Forelimb muscle (tissue), 1 donor: ENCODE data around the gene ZNF497. TPM values are rescaled to one million over a fixed set of nuclear protein-coding genes. Genes with fewer than 3 reads are reported as not detected.
"Not testable (repeated sequence)": the region's sequence is repeated elsewhere in the genome, so short reads cannot be mapped to it uniquely, and the experiment has no call there.

ENCODE experiments used
- DNase-seq: peaks from one replicate; pipeline ENCODE4 v3.0.0-alpha.2; 2013; ENCODE audit warnings: low read depth
- polyA plus RNA-seq: library from polyadenylated mRNA; unstranded; fragments of 120-200 nt; gene quantifications from one replicate; pipeline ENCODE4 v1.2.1, GENCODE V29; 2013; ENCODE audit not compliant: insufficient read length

The ZNF497 gene
- 2.4 TPM for polyA plus RNA-seq

GRCh38 chr19:58362272-58362994 is at the start of gene ZNF497:
TSS of gene ZNF497 (minus strand) at chr19:58362751. CDS start at chr19:58357635, 5,116 bp downstream.
- peak; percentile 80 for DNase-seq

DNA sequence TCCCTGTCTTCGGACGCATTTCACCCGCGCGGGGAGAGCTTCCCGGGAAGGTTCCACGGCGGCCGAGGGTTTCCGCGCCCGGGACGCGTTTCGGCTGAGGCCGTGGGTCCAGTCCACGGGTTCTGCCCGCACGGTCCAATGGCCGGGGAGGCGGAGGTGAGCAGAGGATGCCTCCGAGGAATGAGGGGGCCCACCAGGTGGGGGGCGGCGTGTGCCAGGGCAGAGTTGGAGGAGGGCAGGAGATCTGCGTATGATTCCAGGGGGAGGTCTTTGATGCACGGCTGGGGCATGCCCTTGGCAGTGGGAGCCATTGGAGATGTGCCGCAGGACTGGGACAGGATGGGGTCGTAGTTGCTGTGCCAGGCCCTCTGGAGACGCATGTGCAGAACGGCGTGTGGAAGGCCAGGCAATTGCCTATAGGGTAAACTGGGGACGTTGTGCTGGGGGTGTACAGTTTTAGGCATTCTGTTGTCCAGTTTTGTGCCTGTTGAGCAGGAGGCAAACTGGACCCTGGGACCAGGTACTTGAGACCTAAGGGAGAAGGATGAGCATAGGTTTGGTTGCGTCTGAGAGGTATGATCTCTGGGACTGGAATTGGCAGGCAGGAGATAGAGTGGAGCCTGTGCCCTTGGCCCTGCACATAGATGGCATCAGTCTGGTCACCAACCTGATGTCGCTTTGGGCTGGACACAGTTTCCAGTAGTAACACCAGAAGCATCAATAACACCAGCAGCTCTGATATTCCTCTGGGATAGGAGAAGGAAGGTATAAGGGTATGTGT is 46.6 kb upstream of the ZNF497 start:
- no peak for DNase-seq

DNA sequence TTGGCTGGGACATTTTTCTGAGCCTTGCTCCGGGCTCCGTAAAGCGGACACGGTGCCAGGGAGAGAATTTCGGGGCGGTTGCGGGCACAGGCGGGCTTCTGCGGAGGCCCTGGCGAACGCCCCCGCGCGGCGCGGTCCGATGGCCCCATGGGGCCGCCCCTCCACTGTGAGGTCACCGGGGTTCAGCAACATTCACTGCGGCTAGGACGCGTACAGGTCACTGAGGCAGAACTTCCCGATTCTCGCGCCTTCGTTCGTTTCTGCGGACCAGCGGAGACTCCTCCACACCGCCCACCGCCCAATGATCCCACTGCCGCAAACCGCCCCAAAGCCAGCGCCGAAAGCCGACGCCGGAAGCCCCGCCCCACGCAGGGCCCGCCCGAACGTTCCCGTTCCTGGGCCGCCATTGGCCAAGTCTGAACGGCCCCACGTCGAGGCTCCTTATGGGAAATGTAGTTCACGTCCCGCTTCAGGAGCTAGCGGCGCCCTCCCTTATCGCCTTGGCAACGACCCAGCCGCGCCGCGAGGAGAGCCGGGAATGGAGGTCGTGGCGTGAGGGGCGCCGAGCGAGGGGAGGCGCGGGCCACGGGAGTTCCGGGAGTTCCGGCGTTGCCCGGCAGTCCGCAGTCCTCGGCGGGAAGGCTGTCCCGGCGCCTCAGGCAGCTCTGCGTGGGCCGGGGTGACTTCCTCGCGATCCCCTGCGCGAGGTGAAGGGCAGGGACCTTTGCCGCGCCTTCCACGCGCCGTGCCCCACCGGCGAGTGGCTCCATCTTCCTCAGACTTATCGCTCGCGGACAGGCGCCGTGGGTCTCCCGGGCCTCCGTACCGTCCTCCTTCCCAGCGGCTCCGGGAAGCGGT is 45.8 kb upstream of the ZNF497 start, which contains the start of gene ZNF584:
Gene ZNF584, plus strand, starts transcription at position 498 of the 858 bp plus-strand sequence. CDS start 499 bp downstream, outside the sequence.
- DNase-seq, result peak; percentile 81

- DNase-seq, result no peak
Observed at GRCh38 chr19:58407658-58408151, 45.2 kb upstream of the ZNF497 start.

DNA sequence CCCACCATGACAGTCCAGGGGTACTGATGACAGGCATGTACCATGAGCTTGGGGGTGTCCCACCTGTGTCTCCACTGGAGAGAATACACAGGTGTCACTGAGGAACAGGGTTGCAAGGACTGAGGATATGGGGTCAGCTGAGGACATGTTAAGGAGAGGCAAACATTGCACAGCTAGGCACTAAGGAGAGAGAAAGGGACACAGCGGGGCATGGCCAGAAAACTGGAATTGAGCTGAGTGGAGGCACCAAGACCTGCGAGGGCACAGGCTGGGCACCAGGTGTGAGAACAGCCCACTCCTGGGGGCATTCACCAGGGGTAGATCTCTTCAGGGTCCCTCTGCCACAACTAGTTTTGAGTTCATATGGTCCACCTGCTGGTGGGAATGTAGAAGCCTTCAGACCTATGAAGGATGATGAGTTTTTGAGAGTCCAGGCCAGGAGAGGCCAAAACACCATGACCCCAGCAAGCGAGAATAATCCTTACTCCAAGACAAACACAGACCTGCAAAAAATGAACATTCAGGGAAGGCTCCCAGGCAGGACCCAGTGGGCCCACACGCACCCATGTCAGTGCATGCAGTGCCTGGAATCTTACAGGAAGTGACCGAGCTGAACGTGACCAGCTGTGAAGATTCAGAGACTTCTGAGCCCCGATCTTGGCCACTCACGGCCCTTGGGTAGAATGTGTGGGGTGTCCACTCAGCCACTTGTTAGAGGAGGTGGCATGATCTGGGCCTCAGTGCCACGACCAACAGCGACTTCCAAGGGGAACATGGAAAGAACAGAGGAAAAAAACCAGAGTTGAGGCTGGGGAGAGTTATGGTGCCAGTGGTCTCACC is 44.5 kb upstream of the ZNF497 start:
- DNase-seq, result no peak

GRCh38 chr19:58403920-58404478 is 41.4 kb upstream of the ZNF497 start:
- not testable (repeated sequence) for DNase-seq

- no peak for DNase-seq
Observed at GRCh38 chr19:58401840-58402421, 39.4 kb upstream of the ZNF497 start.

DNA sequence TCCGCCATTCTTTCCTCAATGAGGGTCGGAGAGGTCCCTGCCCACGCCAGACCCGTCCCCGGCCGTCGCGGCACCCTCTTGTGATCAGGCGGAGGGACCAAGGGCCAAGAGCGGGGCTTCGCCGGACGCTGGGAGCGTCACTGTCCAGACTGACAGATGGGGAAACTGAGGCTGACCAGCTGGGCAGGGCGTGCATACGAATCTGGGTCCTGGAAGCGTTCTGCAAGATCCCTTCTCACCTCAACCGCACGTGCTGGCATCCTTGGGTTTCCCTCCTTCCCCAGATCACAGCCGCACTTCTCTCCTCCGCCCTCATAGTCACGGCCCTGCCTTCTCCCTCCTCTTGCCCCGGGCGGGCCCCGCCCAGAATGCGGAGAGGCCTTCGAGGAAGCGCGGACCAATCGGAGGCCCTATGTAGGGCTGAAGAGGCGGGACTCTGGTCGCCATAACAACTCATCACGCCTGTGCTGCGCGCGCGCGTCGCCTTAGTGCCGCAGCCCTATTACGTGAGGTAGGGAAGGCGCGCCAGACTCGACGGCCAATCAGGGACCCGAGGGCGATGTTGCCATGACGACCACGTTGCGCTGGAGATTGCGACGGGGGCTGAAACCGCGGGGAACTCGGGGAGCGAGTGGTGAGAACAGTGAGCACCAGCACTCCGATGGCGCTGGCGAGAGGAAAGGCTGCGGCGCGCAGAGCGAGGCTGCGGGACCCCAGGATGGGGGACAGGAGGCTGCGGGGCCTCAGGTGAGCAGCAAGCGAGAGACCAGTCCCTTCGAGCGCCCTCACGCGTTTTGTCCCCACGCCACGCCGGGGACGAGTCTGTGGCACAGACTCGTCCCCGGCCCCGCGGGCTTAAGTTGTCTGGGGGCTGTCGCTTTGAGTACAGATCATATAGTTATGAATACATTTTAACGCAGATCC is 38.6 kb upstream of the ZNF497 start:
- DNase-seq, result peak; percentile 96

DNA sequence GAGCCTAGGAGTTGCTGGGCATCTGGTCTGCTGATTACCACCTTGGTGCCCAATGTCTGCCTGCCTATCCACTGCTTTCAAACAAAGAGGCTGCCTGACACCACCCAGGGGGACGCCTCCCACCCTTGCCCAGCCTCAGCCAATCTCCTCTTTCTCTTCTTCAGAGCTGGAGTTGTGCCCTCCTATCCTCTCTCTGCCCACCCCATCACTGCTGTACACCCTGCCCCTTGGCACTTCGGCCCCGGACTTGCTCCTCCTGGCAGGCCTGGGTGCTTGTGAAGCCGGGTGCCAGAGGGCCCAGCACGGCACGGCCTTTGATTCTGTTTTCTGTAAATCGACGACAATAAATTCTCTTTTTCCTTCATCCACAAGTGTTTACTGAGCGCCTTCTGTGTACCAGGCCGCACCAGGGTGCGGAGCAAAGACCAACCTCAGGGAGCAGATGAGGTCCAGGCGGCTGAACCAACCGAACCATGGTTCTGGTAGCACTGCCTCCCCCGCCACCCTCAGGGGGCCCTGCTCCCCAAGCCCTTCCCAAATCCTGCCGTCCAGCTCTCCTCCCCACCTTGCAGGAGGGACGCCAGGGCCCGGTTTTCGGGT is 37.9 kb upstream of the ZNF497 start:
- DNase-seq, result no peak

DNA sequence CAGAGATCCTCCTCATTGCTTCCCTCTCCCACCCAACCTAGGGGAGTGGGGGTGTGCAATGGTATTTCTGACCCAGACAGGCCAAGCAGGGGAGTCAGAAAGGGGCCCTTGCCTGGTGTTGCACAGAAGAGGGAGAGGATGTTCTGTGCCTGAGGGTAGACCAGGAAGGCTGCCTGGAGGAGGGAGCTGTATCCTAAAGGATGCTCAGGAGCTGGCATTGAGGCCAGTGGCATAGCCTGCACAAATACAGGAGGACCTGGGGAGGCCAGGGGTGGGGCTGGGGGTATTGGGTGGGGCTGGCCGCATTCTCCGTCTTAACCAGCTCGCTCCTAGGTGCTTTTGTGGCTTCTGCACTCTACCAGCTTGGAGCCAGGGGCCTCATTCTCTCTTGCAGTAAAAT is 37.4 kb upstream of the ZNF497 start:
- DNase-seq, result no peak

DNA sequence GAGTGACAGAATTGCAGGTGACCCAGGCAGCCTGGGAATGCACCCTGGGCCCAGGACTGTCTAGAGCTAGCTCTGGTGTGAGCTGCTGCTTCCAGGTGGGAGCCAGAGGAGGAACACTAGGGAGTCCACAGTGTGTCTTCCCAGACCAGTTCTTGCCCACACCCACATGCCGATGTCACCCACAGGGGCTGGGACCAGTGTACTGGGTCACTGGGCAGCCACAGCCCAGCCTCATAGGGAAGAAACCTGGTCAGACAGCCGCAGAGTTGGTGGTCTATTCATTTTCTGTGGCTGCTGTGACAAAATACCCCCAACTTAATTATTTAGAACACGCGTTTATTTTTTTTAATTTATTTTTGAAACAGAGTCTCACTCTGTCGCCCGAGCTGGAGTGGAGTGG is 36.0 kb upstream of the ZNF497 start:
- no peak for DNase-seq

DNA sequence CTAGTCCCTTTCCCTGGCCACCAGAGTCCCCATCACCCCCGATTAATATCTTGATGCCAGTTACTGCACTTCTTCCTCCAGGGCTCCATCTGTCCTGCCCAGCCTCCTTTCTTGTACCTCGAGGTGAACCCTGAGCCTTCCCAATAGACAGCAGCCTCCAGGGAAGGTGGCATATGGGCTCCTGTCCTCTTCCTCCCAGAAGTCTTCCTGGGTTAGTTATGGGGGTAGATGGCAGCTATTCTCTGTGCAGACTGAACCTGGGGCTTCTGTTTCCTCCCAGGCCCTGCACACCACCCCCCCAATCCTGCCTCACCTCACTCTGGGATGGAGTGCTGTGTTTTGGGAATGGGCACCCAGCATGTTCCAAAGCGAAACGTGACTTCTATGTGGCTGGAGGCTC is 35.5 kb upstream of the ZNF497 start:
- no peak for DNase-seq

GRCh38 chr19:58397533-58398037 is 35.0 kb upstream of the ZNF497 start:
- no peak for DNase-seq

- no peak for DNase-seq
Observed at GRCh38 chr19:58396691-58397532, 34.4 kb upstream of the ZNF497 start.

GRCh38 chr19:58395979-58396627 is 33.6 kb upstream of the ZNF497 start:
- no peak for DNase-seq

DNA sequence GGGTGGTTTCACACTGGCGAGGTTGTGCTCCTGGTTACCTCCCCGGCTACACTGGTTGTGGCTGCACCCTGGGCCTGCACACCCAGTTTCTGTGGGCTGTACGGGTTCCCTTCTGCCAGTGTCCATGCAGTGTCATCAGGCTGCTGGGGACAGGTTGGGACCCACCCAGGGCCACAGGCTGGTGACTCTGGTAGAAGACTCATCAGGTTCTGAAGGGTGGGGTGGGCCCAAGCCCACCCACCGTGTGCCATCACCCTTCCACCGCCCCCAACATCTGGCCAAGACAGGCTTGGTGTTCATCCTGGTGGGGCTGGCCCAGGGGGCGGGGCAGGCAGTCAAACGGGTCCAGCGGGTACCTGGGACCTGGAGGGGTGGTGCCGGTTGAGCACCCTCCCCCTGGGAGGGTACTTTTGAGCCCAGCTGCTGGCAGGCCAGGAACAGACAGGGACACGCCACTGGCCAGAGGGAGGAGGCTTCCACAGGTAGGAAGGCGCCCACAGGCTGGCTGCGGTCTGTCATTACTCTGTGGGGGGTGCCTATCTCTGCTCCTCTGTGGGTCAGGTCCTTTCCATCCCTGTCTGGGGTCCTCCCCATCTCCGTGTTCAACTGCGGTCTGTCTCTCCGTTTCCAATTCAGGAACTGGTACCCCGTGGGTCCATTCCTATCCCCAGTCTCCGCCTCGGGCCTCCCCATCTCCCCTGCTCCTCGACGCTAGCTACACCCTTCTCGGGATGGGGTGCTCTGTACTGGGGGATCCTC is 32.8 kb upstream of the ZNF497 start, which contains the start of gene RNF225:
Gene RNF225, plus strand, starts transcription at position 437 of the 759 bp plus-strand sequence. CDS start 434 bp downstream, outside the sequence.
- no peak for DNase-seq
